Ureter (tissue), 1 donor: ENCODE results near the gene DPEP2NB. TPM values are rescaled to one million over a fixed set of nuclear protein-coding genes. Genes with fewer than 3 reads are reported as not detected.
"Not testable (repeated sequence)": the region's sequence is repeated elsewhere in the genome, so short reads cannot be mapped to it uniquely, and the experiment has no call there.

Source experiments
- DNase-seq: peaks from one replicate; pipeline ENCODE4 v3.0.0-alpha.2; 2020; ENCODE audit warnings: low spot score
- total RNA-seq: library from RNA; stranded (reverse); gene quantifications from one replicate; pipeline ENCODE4 v1.2.4, GENCODE V29; 2023
- donor health status: DM: yes; HTN: yes; CAD: no.

DPEP2NB gene
- not detected for total RNA-seq

GRCh38 chr16:68015681-68016080 is at the start of gene DPEP2NB:
Gene DPEP2NB (minus strand): TSS chr16:68015911. CDS start chr16:68015770, 141 bp downstream.
- no peak for DNase-seq

GRCh38 chr16:68064791-68065365 is 49.2 kb upstream of the DPEP2NB start:
- peak; percentile 82 for DNase-seq

- no peak for DNase-seq
Measured at GRCh38 chr16:68062910-68063393, 47.2 kb upstream of the DPEP2NB start.

GRCh38 chr16:68061396-68061795 is 45.7 kb upstream of the DPEP2NB start:
- DNase-seq, result no peak

- no peak for DNase-seq
Measured at GRCh38 chr16:68059804-68060203, 44.1 kb upstream of the DPEP2NB start.

- DNase-seq, result no peak
Measured at GRCh38 chr16:68055395-68055794, 39.7 kb upstream of the DPEP2NB start.

GRCh38 chr16:68049449-68049848 is 33.7 kb upstream of the DPEP2NB start:
- no peak for DNase-seq

- DNase-seq, result no peak
Measured at GRCh38 chr16:68047987-68048386, 32.3 kb upstream of the DPEP2NB start.

- no peak for DNase-seq
Measured at GRCh38 chr16:68046106-68046505, 30.4 kb upstream of the DPEP2NB start.

- DNase-seq, result no peak
Measured at GRCh38 chr16:68041783-68042182, 26.1 kb upstream of the DPEP2NB start.

- peak; percentile 87 for DNase-seq
Measured at GRCh38 chr16:68040506-68041288, 25.0 kb upstream of the DPEP2NB start.

- DNase-seq, result no peak
Measured at GRCh38 chr16:68037841-68038597, 22.3 kb upstream of the DPEP2NB start.

- no peak for DNase-seq
Measured at GRCh38 chr16:68035227-68035626, 19.5 kb upstream of the DPEP2NB start.

GRCh38 chr16:68033101-68033500 is 17.4 kb upstream of the DPEP2NB start:
- DNase-seq, result no peak

- DNase-seq, result no peak
Measured at GRCh38 chr16:68031951-68032350, 16.2 kb upstream of the DPEP2NB start.

GRCh38 chr16:68030108-68030507 is 14.4 kb upstream of the DPEP2NB start:
- DNase-seq, result not testable (repeated sequence)

- no peak for DNase-seq
Measured at GRCh38 chr16:68028996-68029395, 13.3 kb upstream of the DPEP2NB start.

GRCh38 chr16:68022728-68023537 is 7.2 kb upstream of the DPEP2NB start, which contains the start of the genes DDX28 and DUS2:
Gene DDX28 (minus strand): TSS chr16:68023232. CDS start chr16:68023202, 30 bp downstream.
Gene DUS2 (plus strand): TSS chr16:68023284. CDS start chr16:68038024, 14,740 bp downstream.
- DNase-seq, result peak; percentile 94

GRCh38 chr16:68022278-68022727 is 6.6 kb upstream of the DPEP2NB start:
- no peak for DNase-seq

- no peak for DNase-seq
Measured at GRCh38 chr16:68021490-68021889, 5.8 kb upstream of the DPEP2NB start.

- DNase-seq, result no peak
Measured at GRCh38 chr16:68019167-68019680, 3.5 kb upstream of the DPEP2NB start.
